Measurements from ENCODE around the gene KIZ.
A peak's percentile ranks its signal among the peaks of the same experiment; 100 is the strongest.

The KIZ gene

GRCh38 chr20:21125849-21126580 is at the start of gene KIZ:
Gene KIZ, plus strand, starts transcription at chr20:21126082. Its CDS starts 34 bp downstream, at chr20:21126116.
- DNase-seq (ENCODE audit: low read depth in 1 of 2, low spot score in 1 of 2): peak; percentile 99

GRCh38 chr20:21077809-21078345 is 48.0 kb upstream of the KIZ start:
- DNase-seq (ENCODE audit: low read depth in 1 of 2, low spot score in 1 of 2): no peak

- no peak for DNase-seq (ENCODE audit: low read depth in 1 of 2, low spot score in 1 of 2)
Measured at GRCh38 chr20:21082584-21082983, 43.3 kb upstream of the KIZ start.

GRCh38 chr20:21083825-21084325 is 42.0 kb upstream of the KIZ start:
- DNase-seq (ENCODE audit: low read depth in 1 of 2, low spot score in 1 of 2): no peak

- no peak for DNase-seq (ENCODE audit: low read depth in 1 of 2, low spot score in 1 of 2)
Measured at GRCh38 chr20:21087862-21088540, 37.9 kb upstream of the KIZ start.

- DNase-seq (ENCODE audit: low read depth in 1 of 2, low spot score in 1 of 2): no peak
Measured at GRCh38 chr20:21089391-21089790, 36.5 kb upstream of the KIZ start.

GRCh38 chr20:21090111-21090618 is 35.7 kb upstream of the KIZ start:
- DNase-seq (ENCODE audit: low read depth in 1 of 2, low spot score in 1 of 2): no peak

GRCh38 chr20:21090721-21091120 is 35.2 kb upstream of the KIZ start:
- no peak for DNase-seq (ENCODE audit: low read depth in 1 of 2, low spot score in 1 of 2)

- no peak for DNase-seq (ENCODE audit: low read depth in 1 of 2, low spot score in 1 of 2)
Measured at GRCh38 chr20:21092806-21093205, 33.1 kb upstream of the KIZ start.

- no peak for DNase-seq (ENCODE audit: low read depth in 1 of 2, low spot score in 1 of 2)
Measured at GRCh38 chr20:21096321-21097043, 29.4 kb upstream of the KIZ start.

- peak in 1 of 2 donors; percentile 16 for DNase-seq (ENCODE audit: low read depth in 1 of 2, low spot score in 1 of 2)
Measured at GRCh38 chr20:21099751-21100577, 25.9 kb upstream of the KIZ start.

- no peak for DNase-seq (ENCODE audit: low read depth in 1 of 2, low spot score in 1 of 2)
Measured at GRCh38 chr20:21100578-21101452, 25.1 kb upstream of the KIZ start.

- DNase-seq (ENCODE audit: low read depth in 1 of 2, low spot score in 1 of 2): no peak
Measured at GRCh38 chr20:21101453-21101931, 24.4 kb upstream of the KIZ start.

- no peak for DNase-seq (ENCODE audit: low read depth in 1 of 2, low spot score in 1 of 2)
Measured at GRCh38 chr20:21101932-21102575, 23.8 kb upstream of the KIZ start.

- no peak for DNase-seq (ENCODE audit: low read depth in 1 of 2, low spot score in 1 of 2)
Measured at GRCh38 chr20:21102603-21103311, 23.1 kb upstream of the KIZ start.

- no peak for DNase-seq (ENCODE audit: low read depth in 1 of 2, low spot score in 1 of 2)
Measured at GRCh38 chr20:21103582-21104465, 22.1 kb upstream of the KIZ start.

- no peak for DNase-seq (ENCODE audit: low read depth in 1 of 2, low spot score in 1 of 2)
Measured at GRCh38 chr20:21104466-21104761, 21.5 kb upstream of the KIZ start.

Measured in stimulated activated CD4-positive, alpha-beta T cell treated with anti-CD3 and anti-CD28 coated beads, Interleukin-15, amount 100 ng/mL, for 1 hour (primary cell).